H7 (cell line): Measurements from ENCODE around the gene PTH2R. TPM values are rescaled to one million over a fixed set of nuclear protein-coding genes. Genes with fewer than 3 reads are reported as not detected.
"Not testable (repeated sequence)": the region's sequence is repeated elsewhere in the genome, so short reads cannot be mapped to it uniquely, and the experiment has no call there.

Experiments used
- DNase-seq: peaks from one replicate; pipeline ENCODE4 v3.0.0; 2012
- H3K27me3 ChIP-seq: 2 replicates; pipeline ENCODE4 v1.6.0; 2011; ENCODE audit warnings: mild to moderate bottlenecking, low read length; ENCODE audit not compliant: control insufficient read depth, insufficient read depth
- H3K36me3 ChIP-seq: replicated peaks from 2 replicates; pipeline ENCODE4 v1.5.1; 2011; ENCODE audit warnings: low read length; ENCODE audit not compliant: control insufficient read depth, insufficient read depth
- H3K4me3 ChIP-seq: 2 replicates; pipeline ENCODE4 v1.5.1; 2011; ENCODE audit warnings: low read depth, mild to moderate bottlenecking, control low read depth, low read length, moderate library complexity; ENCODE audit not compliant: insufficient read depth
- total RNA-seq: library from RNA; depleted of rRNA; stranded (reverse); fragments of >200 nt; shearing (Covaris generic); gene quantifications from 2 replicates; pipeline ENCODE4 v1.2.3, GENCODE V29; 2014

Gene PTH2R
- total RNA-seq, 1 experiment from 2014 or later, result 0.03 TPM

DNA sequence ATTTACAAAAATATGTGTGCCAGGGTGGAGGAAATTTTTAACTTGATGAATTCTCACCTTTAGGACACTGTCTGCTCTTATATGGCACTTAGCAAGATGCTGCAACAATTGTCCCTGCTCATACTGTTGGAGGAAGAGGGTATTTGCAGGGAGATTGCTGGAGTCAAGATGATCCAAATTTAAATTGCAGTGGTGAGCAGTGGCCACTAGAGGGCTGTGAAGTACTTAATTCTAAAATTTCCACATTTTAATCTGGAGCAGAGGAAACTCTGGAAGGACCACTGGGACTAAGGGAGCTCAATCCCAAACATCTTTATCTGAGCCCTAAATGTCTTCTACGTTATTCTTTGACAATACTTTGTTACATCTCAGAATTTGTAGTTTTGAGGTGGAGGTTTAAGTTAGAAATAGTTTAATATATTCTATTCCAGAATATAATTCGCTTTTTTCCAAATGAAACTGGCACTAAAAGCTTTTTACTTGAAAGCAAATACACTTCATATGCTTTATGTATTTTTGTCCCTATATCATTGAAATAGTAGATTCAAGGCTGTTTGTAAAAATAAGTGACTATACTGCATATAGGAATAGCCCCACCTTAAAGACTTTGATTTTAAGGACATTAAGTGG, 33.0 kb upstream of the PTH2R start:
- no peak overlapping the region for H3K4me3 ChIP-seq
- H3K27me3 ChIP-seq, result no peaks in the 10 kb centered on the region
- DNase-seq, result peak; percentile 68

GRCh38 chr2:208375491-208376068, 31.0 kb upstream of the PTH2R start:
- H3K27me3 ChIP-seq, result no peaks in the 10 kb centered on the region

More for the DNA sequence above, 33.0 kb upstream of the PTH2R start:
- no peaks in the 10 kb centered on the region for H3K36me3 ChIP-seq

GRCh38 chr2:208377344-208377860, 29.2 kb upstream of the PTH2R start:
- DNase-seq, H3K27me3 ChIP-seq, H3K36me3 ChIP-seq, H3K4me3 ChIP-seq: not testable (repeated sequence)

More at GRCh38 chr2:208375491-208376068, 31.0 kb upstream of the PTH2R start:
- no peaks in the 10 kb centered on the region for H3K36me3 ChIP-seq
- H3K4me3 ChIP-seq, result no peak overlapping the region
- DNase-seq, result peak; percentile 17

DNA sequence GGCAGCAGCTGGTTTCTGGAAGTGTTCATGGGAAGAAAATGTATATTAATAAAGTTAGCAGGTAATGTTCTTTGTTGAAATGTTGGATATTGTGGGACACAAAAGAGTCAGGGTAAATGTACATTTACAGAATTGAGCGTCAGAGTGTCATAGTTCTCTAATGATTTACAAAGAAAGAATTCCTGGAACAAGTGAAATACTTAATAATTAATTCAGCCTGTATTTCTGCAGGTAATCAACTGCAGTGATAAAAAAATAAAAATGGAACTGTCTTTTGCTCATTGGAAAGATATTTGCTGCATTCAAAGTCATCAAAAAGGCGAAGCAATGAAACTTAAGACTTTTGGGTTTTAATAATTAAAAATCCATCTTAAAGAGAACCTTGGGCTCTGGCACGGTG, 27.4 kb upstream of the PTH2R start:
- Histone ChIP-seq H3K4me3 (no peak overlapping the region), H3K27me3 (no peaks in the 10 kb centered on the region), H3K36me3 (no peaks in the 10 kb centered on the region)
- DNase-seq, result no peak

DNA sequence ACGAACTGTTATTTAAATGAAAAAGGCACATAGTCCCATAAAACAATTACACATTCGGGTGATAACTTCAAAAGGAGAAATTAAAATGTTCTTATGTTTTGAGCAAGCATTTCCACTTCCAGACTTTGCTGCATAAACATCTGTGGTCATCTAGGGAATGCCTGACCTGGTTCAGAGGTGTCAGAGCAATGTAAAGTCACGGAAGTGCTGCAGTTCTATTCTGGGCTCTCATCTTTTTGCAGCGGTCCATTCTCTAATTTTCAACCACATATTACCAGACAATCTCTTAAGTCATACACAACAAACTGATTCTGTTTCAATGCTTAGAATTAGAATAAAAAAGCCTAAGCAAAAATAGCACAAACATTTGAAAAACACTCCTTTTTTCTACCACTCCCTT, 22.0 kb upstream of the PTH2R start:
- Histone ChIP-seq H3K4me3 (no peak overlapping the region), H3K36me3 (no peaks in the 10 kb centered on the region), H3K27me3 (no peaks in the 10 kb centered on the region)
- no peak for DNase-seq

DNA sequence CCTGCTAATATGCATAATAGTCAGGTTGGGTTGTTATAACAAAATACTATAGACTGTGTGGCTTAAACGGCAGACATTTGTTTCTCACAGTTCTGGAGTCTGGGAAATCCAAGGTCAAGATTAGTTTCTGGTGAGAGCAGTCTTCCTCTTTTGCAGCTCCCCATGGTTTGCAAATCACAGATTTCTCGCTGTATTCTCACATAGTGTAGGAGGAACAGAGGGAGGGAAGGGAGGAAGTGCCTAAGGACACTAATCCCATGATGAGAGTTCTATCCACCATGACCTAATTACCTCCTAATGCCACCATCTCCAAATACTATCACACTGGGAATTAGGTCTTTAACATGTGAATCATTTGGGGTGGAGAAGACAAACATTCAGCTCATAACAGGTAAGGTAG, 20.1 kb upstream of the PTH2R start:
- no peaks in the 10 kb centered on the region for H3K27me3 ChIP-seq
- no peak overlapping the region for H3K4me3 ChIP-seq
- no peak for DNase-seq
- H3K36me3 ChIP-seq, result no peaks in the 10 kb centered on the region

- Histone ChIP-seq H3K36me3 (no peaks in the 10 kb centered on the region), H3K27me3 (no peaks in the 10 kb centered on the region), H3K4me3 (no peak overlapping the region)
- DNase-seq, result no peak
Observed at GRCh38 chr2:208389940-208390339, 16.7 kb upstream of the PTH2R start.

- no peak for DNase-seq
- H3K4me3 ChIP-seq, result no peak overlapping the region
- no peaks in the 10 kb centered on the region for H3K27me3 ChIP-seq
- H3K36me3 ChIP-seq, result no peaks in the 10 kb centered on the region
Observed at GRCh38 chr2:208392300-208392699, 14.3 kb upstream of the PTH2R start.

DNA sequence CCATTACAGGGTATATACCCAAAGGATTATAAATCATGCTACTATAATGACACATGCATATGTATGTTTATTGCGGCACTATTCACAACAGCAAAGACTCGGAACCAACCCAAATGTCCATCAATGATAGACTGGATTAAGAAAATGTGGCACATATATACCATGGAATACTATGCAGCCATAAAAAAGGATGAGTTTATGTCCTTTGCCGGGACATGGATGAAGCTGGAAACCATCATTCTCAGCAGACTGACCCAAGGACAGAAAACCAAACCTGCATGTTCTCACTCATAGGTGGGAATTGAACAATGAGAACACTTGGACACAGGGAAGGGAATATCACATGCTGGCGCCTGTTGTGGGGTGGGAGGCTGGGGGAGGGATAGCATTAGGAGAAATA, 9.8 kb upstream of the PTH2R start:
- not testable (repeated sequence) for H3K27me3 ChIP-seq, H3K36me3 ChIP-seq, H3K4me3 ChIP-seq, DNase-seq

GRCh38 chr2:208399201-208399600, 7.4 kb upstream of the PTH2R start:
- no peak overlapping the region for H3K4me3 ChIP-seq
- no peak for DNase-seq
- no peaks in the 10 kb centered on the region for H3K36me3 ChIP-seq
- no peaks in the 10 kb centered on the region for H3K27me3 ChIP-seq

GRCh38 chr2:208407667-208408066, 1.1 kb downstream of the PTH2R start:
- Histone ChIP-seq H3K36me3 (no peaks in the 10 kb centered on the region), H3K27me3 (peaks cover 18% of the 10 kb centered on the region; the same call in 1 of the 2 replicates), H3K4me3 (no peak overlapping the region)
- DNase-seq, result peak; percentile 57

GRCh38 chr2:208413931-208414330, 7.3 kb downstream of the PTH2R start:
- H3K4me3 ChIP-seq, result no peak overlapping the region
- no peak for DNase-seq
- H3K36me3 ChIP-seq, result no peaks in the 10 kb centered on the region

DNA sequence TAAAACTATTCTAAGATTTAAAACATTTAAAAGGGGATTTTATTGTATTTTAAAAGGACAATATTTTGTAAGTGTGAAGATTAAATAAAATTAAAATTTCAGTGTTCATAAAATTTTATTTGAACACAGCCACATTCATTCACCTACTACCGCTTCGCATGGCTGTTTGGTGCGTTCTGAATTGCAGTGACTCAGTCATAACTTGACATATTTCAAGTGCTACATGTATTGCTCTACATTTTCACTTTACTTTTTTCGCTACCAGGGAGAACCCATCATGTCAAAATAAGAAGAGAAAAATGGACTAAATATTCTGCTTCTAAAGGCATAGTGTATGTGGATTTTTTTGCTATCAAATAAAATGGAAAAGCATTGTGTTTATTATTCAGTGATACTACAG, 8.7 kb downstream of the PTH2R start:
- Histone ChIP-seq H3K27me3 (no peaks in the 10 kb centered on the region), H3K4me3 (no peak overlapping the region), H3K36me3 (no peaks in the 10 kb centered on the region)
- DNase-seq, result no peak

More at GRCh38 chr2:208413931-208414330, 7.3 kb downstream of the PTH2R start:
- no peaks in the 10 kb centered on the region for H3K27me3 ChIP-seq

DNA sequence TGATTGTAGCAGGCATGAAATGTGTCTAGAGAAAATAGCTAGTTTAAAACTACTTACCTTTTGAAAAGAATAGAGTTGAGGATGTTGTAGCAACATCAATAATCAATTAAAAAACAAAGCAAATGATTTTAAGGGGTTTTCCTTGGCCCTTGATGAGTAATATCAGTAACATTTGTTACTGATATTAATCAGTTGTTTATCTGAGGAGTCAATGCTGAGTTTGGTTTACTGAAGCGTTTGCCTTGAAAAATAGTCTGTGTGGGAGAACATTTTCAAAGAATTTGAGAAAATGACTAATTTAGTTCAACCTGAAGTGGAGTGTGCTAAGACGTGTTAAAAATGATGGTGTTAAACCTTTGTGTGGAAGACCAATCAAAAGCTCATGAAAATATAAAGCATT, 9.3 kb downstream of the PTH2R start:
- Histone ChIP-seq H3K36me3 (no peaks in the 10 kb centered on the region), H3K4me3 (no peak overlapping the region), H3K27me3 (no peaks in the 10 kb centered on the region)
- DNase-seq, result no peak

DNA sequence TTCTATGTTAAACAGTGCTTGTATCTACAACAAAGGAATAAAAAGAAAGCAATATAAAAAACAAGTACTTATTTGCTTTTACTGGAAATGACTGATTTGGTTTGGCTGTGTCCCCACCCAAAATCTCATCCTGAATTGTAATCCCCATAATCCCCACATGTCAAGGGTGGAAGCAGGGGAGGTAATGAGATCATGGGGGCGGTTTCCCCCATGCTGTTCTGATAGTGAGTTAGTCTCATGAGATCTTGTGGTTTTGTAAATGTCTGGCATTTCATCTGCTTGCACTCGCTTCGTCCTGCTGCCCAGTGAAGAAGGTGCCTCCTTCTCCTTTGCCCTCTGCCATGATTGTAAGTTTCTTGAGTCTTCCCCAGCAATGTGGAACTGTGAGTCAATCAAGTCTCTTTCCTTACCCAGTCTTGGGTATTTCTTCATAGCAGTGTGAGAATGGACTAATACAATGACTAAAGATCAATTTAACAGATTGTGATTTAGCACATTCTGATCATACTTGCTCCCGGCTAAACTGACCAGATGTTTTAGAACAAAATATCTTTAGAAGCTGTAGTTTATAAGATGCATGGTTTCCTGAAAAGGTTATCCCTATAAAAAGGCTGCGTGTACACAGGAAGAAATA, 19.9 kb downstream of the PTH2R start:
- Histone ChIP-seq H3K27me3 (no peaks in the 10 kb centered on the region), H3K4me3 (no peak overlapping the region), H3K36me3 (no peaks in the 10 kb centered on the region)
- no peak for DNase-seq
